ENCODE data around the gene LYPLA2. TPM values are rescaled to one million over a fixed set of nuclear protein-coding genes. Genes with fewer than 3 reads are reported as not detected.
A peak's percentile ranks its signal among the peaks of the same experiment; 100 is the strongest.

The LYPLA2 gene
- total and polyA plus RNA-seq, 2 experiments from 2014 or later, result 102 to 204 TPM

- ATAC-seq (peak; percentile 97), DNase-seq (ENCODE audit: low spot score) (peak; percentile 79)
- Histone ChIP-seq H4K20me1 (replicated peaks; ENCODE audit: insufficient read depth) (peaks cover 41% of the 10 kb centered on the region), H3K9me2 (ENCODE audit: insufficient read depth) (no peaks in the 10 kb centered on the region), H3K27ac (ENCODE audit: low read depth) (no peak overlapping the region), H3K4me1 (ENCODE audit: insufficient read depth) (no peaks in the 10 kb centered on the region), H3K27me3 (ENCODE audit: insufficient read depth) (no peaks in the 10 kb centered on the region), H2AFZ (no peak overlapping the region), H3K4me2 (no peak overlapping the region), H3K4me3 (no peak overlapping the region), H3K79me2 (replicated peaks; ENCODE audit: insufficient read depth) (peaks cover 48% of the 10 kb centered on the region), H3F3A (replicated peaks; ENCODE audit: low read depth) (peaks cover 4% of the 10 kb centered on the region; the same call in 1 of the 2 replicates), H3K36me3 (ENCODE audit: insufficient read depth) (peaks cover 63% of the 10 kb centered on the region)
- no peak for TF ChIP-seq EZH2phosphoT487 (IDR thresholded peaks at IDR 0.05; ENCODE audit: unreplicated experiment)
- TF ChIP-seq, protein P1, sequence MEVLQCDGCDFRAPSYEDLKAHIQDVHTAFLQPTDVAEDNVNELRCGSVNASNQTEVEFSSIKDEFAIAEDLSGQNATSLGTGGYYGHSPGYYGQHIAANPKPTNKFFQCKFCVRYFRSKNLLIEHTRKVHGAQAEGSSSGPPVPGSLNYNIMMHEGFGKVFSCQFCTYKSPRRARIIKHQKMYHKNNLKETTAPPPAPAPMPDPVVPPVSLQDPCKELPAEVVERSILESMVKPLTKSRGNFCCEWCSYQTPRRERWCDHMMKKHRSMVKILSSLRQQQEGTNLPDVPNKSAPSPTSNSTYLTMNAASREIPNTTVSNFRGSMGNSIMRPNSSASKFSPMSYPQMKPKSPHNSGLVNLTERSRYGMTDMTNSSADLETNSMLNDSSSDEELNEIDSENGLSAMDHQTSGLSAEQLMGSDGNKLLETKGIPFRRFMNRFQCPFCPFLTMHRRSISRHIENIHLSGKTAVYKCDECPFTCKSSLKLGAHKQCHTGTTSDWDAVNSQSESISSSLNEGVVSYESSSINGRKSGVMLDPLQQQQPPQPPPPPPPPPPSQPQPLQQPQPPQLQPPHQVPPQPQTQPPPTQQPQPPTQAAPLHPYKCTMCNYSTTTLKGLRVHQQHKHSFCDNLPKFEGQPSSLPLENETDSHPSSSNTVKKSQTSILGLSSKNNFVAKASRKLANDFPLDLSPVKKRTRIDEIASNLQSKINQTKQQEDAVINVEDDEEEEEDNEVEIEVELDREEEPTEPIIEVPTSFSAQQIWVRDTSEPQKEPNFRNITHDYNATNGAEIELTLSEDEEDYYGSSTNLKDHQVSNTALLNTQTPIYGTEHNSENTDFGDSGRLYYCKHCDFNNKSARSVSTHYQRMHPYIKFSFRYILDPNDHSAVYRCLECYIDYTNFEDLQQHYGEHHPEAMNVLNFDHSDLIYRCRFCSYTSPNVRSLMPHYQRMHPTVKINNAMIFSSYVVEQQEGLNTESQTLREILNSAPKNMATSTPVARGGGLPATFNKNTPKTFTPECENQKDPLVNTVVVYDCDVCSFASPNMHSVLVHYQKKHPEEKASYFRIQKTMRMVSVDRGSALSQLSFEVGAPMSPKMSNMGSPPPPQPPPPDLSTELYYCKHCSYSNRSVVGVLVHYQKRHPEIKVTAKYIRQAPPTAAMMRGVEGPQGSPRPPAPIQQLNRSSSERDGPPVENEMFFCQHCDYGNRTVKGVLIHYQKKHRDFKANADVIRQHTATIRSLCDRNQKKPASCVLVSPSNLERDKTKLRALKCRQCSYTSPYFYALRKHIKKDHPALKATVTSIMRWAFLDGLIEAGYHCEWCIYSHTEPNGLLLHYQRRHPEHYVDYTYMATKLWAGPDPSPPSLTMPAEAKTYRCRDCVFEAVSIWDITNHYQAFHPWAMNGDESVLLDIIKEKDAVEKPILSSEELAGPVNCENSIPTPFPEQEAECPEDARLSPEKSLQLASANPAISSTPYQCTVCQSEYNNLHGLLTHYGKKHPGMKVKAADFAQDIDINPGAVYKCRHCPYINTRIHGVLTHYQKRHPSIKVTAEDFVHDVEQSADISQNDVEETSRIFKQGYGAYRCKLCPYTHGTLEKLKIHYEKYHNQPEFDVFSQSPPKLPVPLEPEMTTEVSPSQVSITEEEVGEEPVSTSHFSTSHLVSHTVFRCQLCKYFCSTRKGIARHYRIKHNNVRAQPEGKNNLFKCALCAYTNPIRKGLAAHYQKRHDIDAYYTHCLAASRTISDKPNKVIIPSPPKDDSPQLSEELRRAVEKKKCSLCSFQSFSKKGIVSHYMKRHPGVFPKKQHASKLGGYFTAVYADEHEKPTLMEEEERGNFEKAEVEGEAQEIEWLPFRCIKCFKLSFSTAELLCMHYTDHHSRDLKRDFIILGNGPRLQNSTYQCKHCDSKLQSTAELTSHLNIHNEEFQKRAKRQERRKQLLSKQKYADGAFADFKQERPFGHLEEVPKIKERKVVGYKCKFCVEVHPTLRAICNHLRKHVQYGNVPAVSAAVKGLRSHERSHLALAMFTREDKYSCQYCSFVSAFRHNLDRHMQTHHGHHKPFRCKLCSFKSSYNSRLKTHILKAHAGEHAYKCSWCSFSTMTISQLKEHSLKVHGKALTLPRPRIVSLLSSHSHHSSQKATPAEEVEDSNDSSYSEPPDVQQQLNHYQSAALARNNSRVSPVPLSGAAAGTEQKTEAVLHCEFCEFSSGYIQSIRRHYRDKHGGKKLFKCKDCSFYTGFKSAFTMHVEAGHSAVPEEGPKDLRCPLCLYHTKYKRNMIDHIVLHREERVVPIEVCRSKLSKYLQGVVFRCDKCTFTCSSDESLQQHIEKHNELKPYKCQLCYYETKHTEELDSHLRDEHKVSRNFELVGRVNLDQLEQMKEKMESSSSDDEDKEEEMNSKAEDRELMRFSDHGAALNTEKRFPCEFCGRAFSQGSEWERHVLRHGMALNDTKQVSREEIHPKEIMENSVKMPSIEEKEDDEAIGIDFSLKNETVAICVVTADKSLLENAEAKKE (CRISPR knock-in tag; IDR thresholded peaks at IDR 0.05), result peak; percentile 49; the same call in 1 of the 2 replicates
- no peak for TF ChIP-seq CREB1 (CRISPR knock-in tag; IDR thresholded peaks at IDR 0.05; ENCODE audit: low read depth)
- TF ChIP-seq ZNF331 (CRISPR knock-in tag; IDR thresholded peaks at IDR 0.05; ENCODE audit: low read depth), result no peak
- TF ChIP-seq, protein P2, sequence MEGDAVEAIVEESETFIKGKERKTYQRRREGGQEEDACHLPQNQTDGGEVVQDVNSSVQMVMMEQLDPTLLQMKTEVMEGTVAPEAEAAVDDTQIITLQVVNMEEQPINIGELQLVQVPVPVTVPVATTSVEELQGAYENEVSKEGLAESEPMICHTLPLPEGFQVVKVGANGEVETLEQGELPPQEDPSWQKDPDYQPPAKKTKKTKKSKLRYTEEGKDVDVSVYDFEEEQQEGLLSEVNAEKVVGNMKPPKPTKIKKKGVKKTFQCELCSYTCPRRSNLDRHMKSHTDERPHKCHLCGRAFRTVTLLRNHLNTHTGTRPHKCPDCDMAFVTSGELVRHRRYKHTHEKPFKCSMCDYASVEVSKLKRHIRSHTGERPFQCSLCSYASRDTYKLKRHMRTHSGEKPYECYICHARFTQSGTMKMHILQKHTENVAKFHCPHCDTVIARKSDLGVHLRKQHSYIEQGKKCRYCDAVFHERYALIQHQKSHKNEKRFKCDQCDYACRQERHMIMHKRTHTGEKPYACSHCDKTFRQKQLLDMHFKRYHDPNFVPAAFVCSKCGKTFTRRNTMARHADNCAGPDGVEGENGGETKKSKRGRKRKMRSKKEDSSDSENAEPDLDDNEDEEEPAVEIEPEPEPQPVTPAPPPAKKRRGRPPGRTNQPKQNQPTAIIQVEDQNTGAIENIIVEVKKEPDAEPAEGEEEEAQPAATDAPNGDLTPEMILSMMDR (conservative IDR thresholded peaks at IDR 0.05; ENCODE audit: low read depth in 2 of 2), result peak; percentile 81 to 88
- no peak overlapping the region for H3K4me3 Mint-ChIP-seq
- H3K4me1 Mint-ChIP-seq, result no peaks in the 10 kb centered on the region
- H3K27me3 Mint-ChIP-seq (ENCODE audit: insufficient read depth, low read depth, poor library complexity), result peaks cover 8% of the 10 kb centered on the region
- H3K36me3 Mint-ChIP-seq (ENCODE audit: low read depth), result peaks cover 77% of the 10 kb centered on the region
- peak overlapping the region; percentile 75 for H3K27ac Mint-ChIP-seq
- H3K9me3 Mint-ChIP-seq, result no peaks in the 10 kb centered on the region
These were observed 39.7 kb upstream of the LYPLA2 start for GRCh38 chr1:23751050-23751814.
